Tibial nerve (tissue), 4 donors: ENCODE data around the gene SEPTIN12. TPM values are rescaled to one million over a fixed set of nuclear protein-coding genes. Genes with fewer than 3 reads are reported as not detected.

ENCODE experiments used
- DNase-seq, 2 donors: peaks; one replicate each; pipeline ENCODE4 v3.0.0-alpha.2; 2019; ENCODE audit warnings: low spot score in 2 of 2
- H3K27ac ChIP-seq, 4 donors: fragments of 200-600 bp; sonication (generic) in 3 of 4; one replicate each; pipeline ENCODE4 v1.5.1; 2017 to 2019; ENCODE audit warnings: mild to moderate bottlenecking in 1 of 4
- H3K27me3 ChIP-seq, 2 donors: fragments of 200-600 bp; sonication (generic) in 1 of 2; one replicate each; pipeline versions ENCODE4 v1.5.1 to v1.6.0; 2017 to 2019
- H3K36me3 ChIP-seq, 3 donors: fragments of 200-600 bp; sonication (generic); one replicate each; pipeline ENCODE4 v1.5.1; 2018 to 2019
- H3K4me1 ChIP-seq, 4 donors: fragments of 200-600 bp; sonication (generic) in 3 of 4; one replicate each; pipeline ENCODE4 v1.5.1; 2017 to 2019
- H3K4me3 ChIP-seq, 4 donors: fragments of 200-600 bp; sonication (generic) in 3 of 4; one replicate each; pipeline ENCODE4 v1.5.1; 2017 to 2019; ENCODE audit warnings: mild to moderate bottlenecking in 1 of 4, moderate library complexity in 1 of 4
- H3K9me3 ChIP-seq, 4 donors: fragments of 200-600 bp; sonication (generic) in 3 of 4; one replicate each; pipeline ENCODE4 v1.5.1; 2017 to 2019
- CTCF ChIP-seq, 5 experiments: fragments of 200-600 bp in 3 of 5; fragments of 450-650 bp in 2 of 5; sonication (generic) in 3 of 5; IDR thresholded peaks; one replicate each; pipeline ENCODE4 v1.5.1; 2016 to 2019; ENCODE audit warnings: antibody characterized with exemption in 5 of 5, mild to moderate bottlenecking in 3 of 5, moderate library complexity in 2 of 5
- EP300 ChIP-seq, 2 donors: sonication (generic); formaldehyde crosslinking; IDR thresholded peaks; one replicate each; pipeline ENCODE4 v1.6.1; 2017; ENCODE audit warnings: antibody characterized with exemption in 2 of 2, mild to moderate bottlenecking in 1 of 2
- POLR2A ChIP-seq, 2 donors: fragments of 450-650 bp; IDR thresholded peaks; one replicate each; pipeline ENCODE4 v1.6.1; 2017; ENCODE audit warnings: antibody characterized with exemption in 2 of 2, mild to moderate bottlenecking in 2 of 2, moderate library complexity in 2 of 2
- WGBS, 2 donors: methylation state at CpG; one replicate each; pipeline ENCODE4 v1.1.5; 2018; 5-methylcytosine and 5-hydroxymethylcytosine counted together
- small RNA-seq: library from RNA; depleted of rRNA; stranded (forward); fragments of <200 nt; gene quantifications from one replicate; pipeline ENCODE3, GENCODE V24; 2016
- total RNA-seq, 4 donors: library from RNA; depleted of rRNA; stranded (reverse); fragments of >200 nt; gene quantifications; one replicate each; pipeline ENCODE4 v1.1.0, GENCODE V29; 2016

The SEPTIN12 gene
- total RNA-seq, 4 donors from 2014 or later: not detected

DNA sequence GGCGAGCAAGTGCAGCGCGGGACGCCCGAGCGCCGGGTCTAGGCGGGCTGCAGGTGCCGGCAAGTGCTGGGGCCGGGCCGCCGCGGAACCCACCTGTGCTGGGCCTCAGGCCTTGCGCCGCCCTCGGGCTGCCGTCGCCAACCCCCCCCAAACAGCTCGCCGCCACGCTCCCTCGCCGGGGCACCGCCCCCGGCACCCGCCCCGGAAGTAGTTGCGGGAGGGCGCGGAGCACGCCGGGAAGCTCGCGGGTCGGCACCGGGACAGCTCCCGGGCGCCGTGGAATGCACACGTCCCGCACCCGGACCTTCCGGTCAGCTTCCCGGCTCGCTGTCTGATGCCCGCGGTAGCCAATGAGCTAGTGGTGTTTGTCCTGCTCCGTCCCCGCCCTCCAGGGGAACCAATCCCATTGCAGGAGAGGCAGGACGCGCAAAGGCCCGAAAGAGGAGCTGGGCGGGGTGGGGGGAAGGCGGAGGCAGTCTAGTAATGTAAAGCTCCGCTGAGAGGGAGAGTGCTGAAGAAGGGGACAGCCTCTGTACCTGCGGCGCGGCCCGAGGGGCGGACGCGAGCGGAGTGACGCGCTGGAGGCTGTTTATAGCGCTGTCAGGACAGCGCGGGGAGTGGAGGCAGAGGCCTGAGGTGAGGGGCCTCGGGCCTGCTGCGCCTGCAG is 53.9 kb downstream of the SEPTIN12 start, which contains the start of the genes ANKS3 and DNAAF8:
TSS of gene ANKS3 (minus strand) at position 209 of the 667 bp plus-strand sequence. CDS start 4,122 bp downstream, outside the sequence.
TSS of gene DNAAF8 (plus strand) at position 475 of the 667 bp plus-strand sequence. CDS start 1,978 bp downstream, outside the sequence.
- peak within 1 kb of the TSS in 3 of 4 donors; percentile 71 to 94 (median 85) for H3K27ac ChIP-seq
- peak; percentile 33 to 45 for TF ChIP-seq POLR2A (IDR thresholded peaks at IDR 0.05)
- TF ChIP-seq CTCF (IDR thresholded peaks at IDR 0.05): peak in 1 of 5 experiments; percentile 14
- peak; percentile 79 to 83 for TF ChIP-seq EP300 (IDR thresholded peaks at IDR 0.05)
- DNase-seq: peak; percentile 89 to 93
- peaks cover 0 to 18% (median 7%) of the 10 kb centered on the region in 4 donors for H3K4me1 ChIP-seq
- H3K27me3 ChIP-seq: no peaks in the 10 kb centered on the region
- WGBS, 2 donors: 0% methylated on average over 39 to 56 of the region's 70 CpGs
- H3K36me3 ChIP-seq: peaks cover 0 to 23% (median 0%) of the 10 kb centered on the region in 3 donors
- H3K9me3 ChIP-seq: no peaks in the 10 kb centered on the region
- H3K4me3 ChIP-seq: peak within 1 kb of the TSS; percentile 81 to 99 (median 93)

DNA sequence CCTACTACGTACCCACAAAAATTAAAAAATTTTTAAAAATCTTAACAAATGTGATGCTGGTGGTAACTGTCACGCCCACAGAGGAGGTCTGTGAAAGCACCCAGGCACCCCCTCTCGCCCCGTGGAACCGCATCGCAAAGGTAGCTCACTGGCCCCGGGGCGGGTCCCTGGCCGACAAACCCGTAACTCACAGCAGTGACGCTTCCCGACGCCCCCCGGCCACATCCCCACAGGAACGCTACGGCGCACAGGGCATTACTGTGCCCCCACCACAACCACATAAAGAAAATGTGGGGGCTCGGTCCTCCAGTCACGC is 54.4 kb downstream of the SEPTIN12 start:
- Histone ChIP-seq H3K36me3 (peaks cover 0 to 28% (median 0%) of the 10 kb centered on the region in 3 donors), H3K27ac (peak overlapping the region in 3 of 4 donors; percentile 63 to 85 (median 71)), H3K4me1 (peaks cover 0 to 18% (median 7%) of the 10 kb centered on the region in 4 donors), H3K9me3 (no peaks in the 10 kb centered on the region), H3K4me3 (peak overlapping the region; percentile 81 to 99 (median 93)), H3K27me3 (no peaks in the 10 kb centered on the region)
- 0 to 2% methylated on average over 16 to 19 of the region's 19 CpGs for WGBS, 2 donors
- no peak for DNase-seq
- no peak for TF ChIP-seq CTCF (IDR thresholded peaks at IDR 0.05)
- TF ChIP-seq EP300 (IDR thresholded peaks at IDR 0.05): no peak
- TF ChIP-seq POLR2A (IDR thresholded peaks at IDR 0.05): no peak

DNA sequence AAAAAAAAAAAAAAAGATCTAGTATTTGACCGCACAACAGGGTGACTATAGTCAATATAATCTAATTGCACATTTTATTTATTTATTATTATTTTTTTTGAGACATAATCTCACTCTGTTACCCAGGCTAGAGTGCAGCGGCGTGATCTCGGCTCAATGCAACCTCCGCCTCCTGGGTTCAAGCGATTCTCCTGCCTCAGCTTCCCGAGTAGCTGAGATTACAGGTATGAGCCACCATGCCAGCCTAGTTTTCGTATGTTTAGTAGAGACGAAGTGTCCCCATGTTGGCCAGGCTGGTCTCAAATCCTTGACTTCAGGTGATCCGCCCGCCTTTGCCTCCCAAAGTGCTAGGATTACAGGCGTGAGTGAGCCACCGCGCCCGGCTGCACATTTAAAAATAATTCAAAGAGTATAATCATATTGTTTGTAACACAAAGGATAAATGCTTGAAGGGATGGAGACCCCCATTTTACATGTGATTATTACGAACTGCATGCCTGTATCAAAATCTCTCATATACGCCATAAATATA is 54.9 kb downstream of the SEPTIN12 start:
- Histone ChIP-seq H3K9me3 (no peaks in the 10 kb centered on the region), H3K4me1 (peaks cover 0 to 18% (median 7%) of the 10 kb centered on the region in 4 donors), H3K27me3 (no peaks in the 10 kb centered on the region), H3K4me3 (peak overlapping the region; percentile 81 to 99 (median 93)), H3K27ac (peak overlapping the region in 2 of 4 donors; percentile 71 to 85), H3K36me3 (peaks cover 0 to 32% (median 0%) of the 10 kb centered on the region in 3 donors)
- DNase-seq: no peak
- TF ChIP-seq POLR2A (IDR thresholded peaks at IDR 0.05): no peak
- WGBS, 2 donors: 29% methylated on average over 17 of the region's 17 CpGs

DNA sequence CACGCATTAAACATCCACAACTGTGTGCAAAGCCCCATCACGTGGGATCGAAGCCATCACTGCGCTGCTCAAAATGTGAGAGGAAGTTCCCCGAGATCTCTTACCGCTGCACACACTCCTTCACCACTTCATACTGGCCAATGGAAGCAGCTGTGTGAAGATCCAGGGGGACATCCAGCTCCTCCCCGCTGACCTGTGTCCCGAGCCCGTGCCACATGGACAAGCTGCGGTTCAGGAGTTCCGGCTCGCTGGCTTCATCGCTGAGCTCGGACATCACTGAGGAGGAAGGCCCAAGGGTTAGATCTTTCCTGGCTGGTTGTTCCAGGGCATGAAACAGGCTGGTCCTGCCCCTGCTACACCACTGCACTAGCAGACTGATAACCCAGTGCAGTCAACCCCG is 58.3 kb downstream of the SEPTIN12 start:
- H3K27ac ChIP-seq: no peak overlapping the region
- no peak overlapping the region for H3K4me3 ChIP-seq
- TF ChIP-seq CTCF (IDR thresholded peaks at IDR 0.05) (no peak), EP300 (IDR thresholded peaks at IDR 0.05) (no peak), POLR2A (IDR thresholded peaks at IDR 0.05) (no peak)
- peaks cover 0 to 64% (median 6%) of the 10 kb centered on the region in 3 donors for H3K36me3 ChIP-seq
- no peak for DNase-seq
- H3K27me3 ChIP-seq: no peaks in the 10 kb centered on the region
- 93 to 95% methylated on average over 15 of the region's 15 CpGs for WGBS, 2 donors
- H3K9me3 ChIP-seq: no peaks in the 10 kb centered on the region
- H3K4me1 ChIP-seq: peaks cover 0 to 11% (median 2%) of the 10 kb centered on the region in 4 donors

GRCh38 chr16:4728676-4729075 is 59.5 kb downstream of the SEPTIN12 start:
- peaks cover 0 to 76% (median 6%) of the 10 kb centered on the region in 3 donors for H3K36me3 ChIP-seq
- DNase-seq: no peak
- H3K27ac ChIP-seq: no peak overlapping the region
- H3K4me3 ChIP-seq: no peak overlapping the region
- WGBS, 2 donors: 90 to 98% methylated on average over 8 of the region's 8 CpGs
- TF ChIP-seq EP300 (IDR thresholded peaks at IDR 0.05) (no peak), POLR2A (IDR thresholded peaks at IDR 0.05) (no peak), CTCF (IDR thresholded peaks at IDR 0.05) (no peak)
- H3K4me1 ChIP-seq: peaks cover 0 to 11% (median 2%) of the 10 kb centered on the region in 4 donors
- H3K9me3 ChIP-seq: no peaks in the 10 kb centered on the region
- no peaks in the 10 kb centered on the region for H3K27me3 ChIP-seq

Small RNA genes lying within 50 kb of the gene (small RNA-seq; reads per million reads assigned to genes)
- not detected for gene RF00017

Other genes starting within 250 kb of the SEPTIN12 start
- 10 to 100 TPM; 16.2 to 40.2 (median 24.0) TPM for gene CDIP1, start 249.6 kb downstream of the SEPTIN12 start, total RNA-seq
- gene C16orf96, start 232.0 kb downstream of the SEPTIN12 start, total RNA-seq: under 1 TPM in 2 of 4 donors, not detected in 2; 0.20 to 0.21 TPM
- gene UBALD1, start 173.5 kb downstream of the SEPTIN12 start, total RNA-seq: 10 to 100 TPM in 2 of 4 donors, 1 to 10 TPM in 2; 6.5 to 22.8 (median 9.8) TPM
- gene MGRN1, start 163.5 kb downstream of the SEPTIN12 start, total RNA-seq: 10 to 100 TPM; 37.5 to 59.1 (median 42.7) TPM
- gene NUDT16L1, start 94.8 kb downstream of the SEPTIN12 start, total RNA-seq: 10 to 100 TPM; 30.3 to 63.7 (median 48.5) TPM
- gene ANKS3, start 54.1 kb downstream of the SEPTIN12 start, total RNA-seq: 10 to 100 TPM; 29.3 to 58.8 (median 51.8) TPM
- gene DNAAF8, start 53.8 kb downstream of the SEPTIN12 start, total RNA-seq: 10 to 100 TPM in 1 of 4 donors, 1 to 10 TPM in 1, under 1 TPM in 2; 0.21 to 15.3 (median 0.74) TPM
- gene ZNF500, start 21.2 kb downstream of the SEPTIN12 start, total RNA-seq: 10 to 100 TPM; 20.3 to 43.2 (median 34.4) TPM
- not detected for gene SMIM22, start 7.0 kb upstream of the SEPTIN12 start, total RNA-seq
- gene ROGDI, start 14.3 kb upstream of the SEPTIN12 start, total RNA-seq: 10 to 100 TPM; 10.5 to 28.5 (median 16.8) TPM
- gene GLYR1, start 58.9 kb upstream of the SEPTIN12 start, total RNA-seq: 10 to 100 TPM; 42.0 to 59.4 (median 50.9) TPM
- 10 to 100 TPM; 24.5 to 47.4 (median 29.2) TPM for gene UBN1, start 59.1 kb upstream of the SEPTIN12 start, total RNA-seq
- gene PPL, start 148.8 kb upstream of the SEPTIN12 start, total RNA-seq: 100 to 1,000 TPM in 3 of 4 donors, 10 to 100 TPM in 1; 52.2 to 246 (median 200) TPM
- gene SEC14L5, start 170.0 kb upstream of the SEPTIN12 start, total RNA-seq: 10 to 100 TPM; 12.0 to 29.0 (median 13.6) TPM
- gene NAGPA, start 245.6 kb upstream of the SEPTIN12 start, total RNA-seq: 100 to 1,000 TPM in 1 of 4 donors, 10 to 100 TPM in 3; 37.5 to 104 (median 43.8) TPM